Ishikawa (cell line): ENCODE data around the gene RASAL2.

Source experiments
- EP300 ChIP-seq: IDR thresholded peaks from 2 replicates; pipeline ENCODE4 v1.6.1; 2012; ENCODE audit warnings: borderline replicate concordance
- FOXM1 ChIP-seq: IDR thresholded peaks from 2 replicates; pipeline ENCODE4 v1.6.1; 2012; ENCODE audit warnings: low read depth, borderline replicate concordance
- MAX ChIP-seq: IDR thresholded peaks from 2 replicates; pipeline ENCODE4 v1.6.1; 2012
- RAD21 ChIP-seq: IDR thresholded peaks from 2 replicates; pipeline ENCODE4 v1.6.1; 2012; ENCODE audit warnings: low read depth
- REST ChIP-seq: IDR thresholded peaks from 2 replicates; pipeline ENCODE4 v1.6.1; 2012; ENCODE audit warnings: low read depth, mild to moderate bottlenecking

DNA sequence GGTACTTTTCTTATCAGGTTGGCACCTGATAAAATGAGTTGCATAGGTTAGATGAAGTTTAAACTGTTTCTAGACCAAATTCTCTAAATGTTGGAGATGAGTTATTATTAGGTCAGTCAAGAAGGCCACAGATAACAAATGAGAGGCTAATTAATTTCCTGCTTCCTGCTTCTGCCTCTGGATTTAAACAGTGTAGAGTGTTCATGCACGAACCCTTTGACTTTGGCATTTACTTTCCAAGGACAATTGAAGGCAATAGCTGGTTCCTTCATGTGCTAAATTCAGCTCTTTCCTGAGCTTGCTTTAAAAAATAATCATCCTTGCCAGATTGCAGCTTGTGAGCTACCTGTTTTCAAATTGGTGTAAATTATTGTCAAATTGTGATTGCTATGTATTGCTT, 80.6 kb downstream of the RASAL2 start:
- TF ChIP-seq RAD21 (no peak), EP300 (no peak), REST (no peak), MAX (no peak), FOXM1 (no peak)
